Forelimb muscle (tissue), 1 donor: ENCODE results near the gene DIO3. TPM values are rescaled to one million over a fixed set of nuclear protein-coding genes. Genes with fewer than 3 reads are reported as not detected.

Source experiments
- DNase-seq: peaks from one replicate; pipeline ENCODE4 v3.0.0-alpha.2; 2013; ENCODE audit warnings: low read depth
- polyA plus RNA-seq: library from polyadenylated mRNA; unstranded; fragments of 120-200 nt; gene quantifications from one replicate; pipeline ENCODE4 v1.2.1, GENCODE V29; 2013; ENCODE audit not compliant: insufficient read length

The DIO3 gene
- polyA plus RNA-seq, 1 donor, result 3.1 TPM

DNA sequence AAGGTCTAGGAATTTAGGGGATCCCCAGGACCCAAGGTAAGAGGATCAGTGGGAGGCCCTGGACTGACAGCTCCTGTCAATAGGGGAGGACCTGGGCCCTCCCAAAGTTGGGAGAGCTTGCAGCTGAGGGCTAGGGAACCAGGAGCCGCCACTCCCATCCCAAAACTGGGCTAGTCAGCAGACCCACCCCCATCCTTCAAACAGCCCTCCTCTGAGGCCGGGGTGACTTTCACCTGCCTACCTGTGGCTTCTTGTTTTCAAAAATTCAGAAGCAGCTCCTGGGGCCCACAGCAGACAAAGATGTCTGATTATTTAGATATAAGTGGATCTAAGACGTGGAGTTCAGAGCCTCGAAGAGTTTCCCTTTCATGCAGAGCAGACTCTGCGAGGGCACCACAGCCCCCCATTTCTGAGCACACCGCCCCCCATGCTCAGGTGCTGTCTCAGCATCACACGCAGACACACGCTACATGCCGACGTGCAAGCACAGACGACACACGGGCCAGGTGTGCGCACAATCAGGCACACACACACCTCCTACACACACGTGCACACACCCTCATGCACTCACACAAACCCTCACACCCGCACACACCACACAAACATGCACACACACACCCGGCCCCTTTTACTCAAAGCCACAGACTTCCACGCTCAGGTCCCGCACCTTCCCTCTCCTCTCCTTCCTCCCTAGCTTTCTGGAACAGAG is 21.9 kb downstream of the DIO3 start:
- no peak for DNase-seq

DNA sequence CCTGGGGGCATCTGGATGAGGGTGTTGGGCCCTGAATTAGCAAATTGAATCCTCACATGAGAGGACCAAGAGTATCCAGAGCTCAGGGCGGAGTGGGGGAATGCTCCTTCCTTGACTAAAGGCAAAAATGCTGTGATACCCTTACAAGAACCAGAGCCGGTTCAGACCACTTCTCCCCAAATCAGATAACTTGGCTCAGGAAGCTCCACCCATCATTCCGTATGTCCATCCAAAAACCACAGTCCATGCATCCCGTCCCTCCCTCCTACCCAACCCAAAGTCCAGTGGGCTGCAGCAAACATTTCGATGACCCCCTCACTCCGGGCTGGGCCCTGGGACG is 22.4 kb downstream of the DIO3 start:
- DNase-seq, result no peak

- DNase-seq, result peak; percentile 50
Observed at GRCh38 chr14:101584055-101584859, 23.0 kb downstream of the DIO3 start.

- no peak for DNase-seq
Observed at GRCh38 chr14:101585211-101585610, 23.9 kb downstream of the DIO3 start.

- DNase-seq, result no peak
Observed at GRCh38 chr14:101586531-101587430, 25.5 kb downstream of the DIO3 start.

GRCh38 chr14:101587441-101587911 is 26.2 kb downstream of the DIO3 start:
- no peak for DNase-seq

GRCh38 chr14:101588286-101588975 is 27.1 kb downstream of the DIO3 start:
- DNase-seq, result no peak

DNA sequence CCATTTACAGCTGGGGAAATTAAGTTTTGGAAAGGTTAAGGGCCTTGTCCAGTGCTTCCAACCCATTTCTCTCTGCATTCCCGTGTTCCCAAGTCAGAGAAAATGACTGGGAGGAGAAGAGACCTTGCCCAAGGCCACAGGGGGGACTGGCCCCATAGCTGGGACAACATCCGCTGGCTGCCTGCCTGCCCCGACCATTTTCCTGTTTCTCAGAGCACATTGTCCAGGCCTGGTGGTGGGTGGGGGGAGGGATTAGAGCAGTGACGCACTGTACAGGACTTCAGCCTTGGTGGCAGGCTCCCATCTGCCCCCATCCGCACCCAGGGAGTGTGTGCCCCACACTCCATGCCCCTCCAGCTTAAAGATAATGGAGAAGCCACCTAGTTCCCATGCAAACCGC is 27.7 kb downstream of the DIO3 start:
- no peak for DNase-seq

GRCh38 chr14:101589486-101590015 is 28.3 kb downstream of the DIO3 start:
- no peak for DNase-seq

GRCh38 chr14:101590062-101590461 is 28.8 kb downstream of the DIO3 start:
- DNase-seq, result no peak

DNA sequence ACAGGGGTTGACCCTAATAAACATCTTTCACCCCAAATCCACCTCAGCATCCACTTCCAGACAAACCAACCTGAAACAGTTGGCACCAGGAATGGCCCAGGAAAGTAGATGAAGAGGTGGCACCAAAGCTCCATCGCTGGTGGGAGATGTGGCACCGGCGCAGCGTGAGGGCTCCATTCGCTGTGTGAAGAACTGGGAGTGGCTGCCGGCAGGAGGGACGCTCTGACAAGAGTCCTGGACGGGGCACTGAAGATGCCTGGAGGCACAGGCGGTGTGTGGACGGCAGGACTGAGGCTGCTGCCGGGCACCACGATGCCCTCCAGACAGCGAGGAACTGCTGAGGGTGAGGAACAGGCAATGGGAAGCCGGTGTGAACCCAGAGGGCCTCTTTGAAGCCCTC is 29.3 kb downstream of the DIO3 start:
- no peak for DNase-seq

GRCh38 chr14:101591121-101591520 is 29.8 kb downstream of the DIO3 start:
- DNase-seq, result no peak

- no peak for DNase-seq
Observed at GRCh38 chr14:101591582-101591981, 30.3 kb downstream of the DIO3 start.

DNA sequence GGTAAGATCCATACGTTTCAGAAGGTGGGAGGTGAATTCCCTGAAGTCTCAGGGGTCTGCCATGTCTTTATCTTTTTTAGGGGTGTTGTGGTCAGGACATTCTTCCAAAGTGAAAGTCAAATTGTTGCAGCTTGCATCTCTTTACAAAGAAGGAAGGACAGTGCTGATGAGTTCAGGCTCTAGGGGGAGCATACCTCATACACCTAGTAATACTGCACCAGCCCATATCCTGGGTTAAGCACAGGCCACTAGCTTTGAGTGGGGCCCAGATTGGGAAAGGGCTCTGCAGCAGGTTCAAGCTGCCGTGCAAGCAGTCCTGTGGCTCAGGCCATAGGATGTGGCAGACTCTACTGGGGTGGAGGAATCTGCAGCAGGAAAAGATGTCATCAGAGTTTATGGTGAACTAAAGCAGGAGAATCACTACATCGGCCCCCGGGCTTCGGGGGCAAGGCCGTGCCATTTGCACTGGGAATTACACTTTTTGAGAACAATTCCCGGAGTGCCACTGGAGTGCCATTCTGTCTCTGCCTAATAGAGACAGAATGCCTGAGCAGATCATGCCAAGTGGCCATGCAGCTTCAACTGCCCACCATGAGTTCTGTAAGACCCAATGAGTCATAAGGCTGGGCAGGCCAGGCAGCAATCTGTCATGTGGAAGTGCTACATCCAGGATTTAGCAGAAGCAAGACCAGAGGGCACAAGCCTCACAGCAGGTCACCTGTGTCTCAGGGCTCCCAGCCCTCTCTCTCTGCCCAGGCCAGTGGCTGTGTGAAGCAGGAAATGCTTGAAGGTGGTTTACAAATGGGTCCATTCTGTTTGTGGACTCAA is 32.3 kb downstream of the DIO3 start:
- no peak for DNase-seq

GRCh38 chr14:101594511-101595148 is 33.3 kb downstream of the DIO3 start:
- DNase-seq, result no peak

DNA sequence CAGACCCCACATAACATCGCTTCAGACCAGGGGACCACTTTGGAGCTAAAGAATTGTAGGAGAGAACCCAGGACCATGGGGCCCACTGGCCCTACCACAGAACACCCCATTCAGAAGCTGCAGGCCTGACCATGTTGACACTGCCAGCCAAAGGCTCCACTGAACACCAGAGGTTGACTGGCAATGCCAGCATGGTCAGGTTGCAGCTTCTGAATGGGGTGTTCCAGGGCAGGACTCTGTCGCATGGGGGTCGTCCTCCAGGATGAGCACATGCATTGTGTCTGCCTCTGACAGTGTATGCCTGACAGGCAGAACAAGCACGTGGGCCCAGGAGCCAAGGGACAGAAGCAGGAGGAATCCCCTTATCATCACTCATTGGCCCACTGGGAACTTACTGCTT is 34.1 kb downstream of the DIO3 start:
- DNase-seq, result no peak

- DNase-seq, result no peak
Observed at GRCh38 chr14:101595887-101596721, 34.8 kb downstream of the DIO3 start.

- DNase-seq, result no peak
Observed at GRCh38 chr14:101596742-101597141, 35.4 kb downstream of the DIO3 start.

DNA sequence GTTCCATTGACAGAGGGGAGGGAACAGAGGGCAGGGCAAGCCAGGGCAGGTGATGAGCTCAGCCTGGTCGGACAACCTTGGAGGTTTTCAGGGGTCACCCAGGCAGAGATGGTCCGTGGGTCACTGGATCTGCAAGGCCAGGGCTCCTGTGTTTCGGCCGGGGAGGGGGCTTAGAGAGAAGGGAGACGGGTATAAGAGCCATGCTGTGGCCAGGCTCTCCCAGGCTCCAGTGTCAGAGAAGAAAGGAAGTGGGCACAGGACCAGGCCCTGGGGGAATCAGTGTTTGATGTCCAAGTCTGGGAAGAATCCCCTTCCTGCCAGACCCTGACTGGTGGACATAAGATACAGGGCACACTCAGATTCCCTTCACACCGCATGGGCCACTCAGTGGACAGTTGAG is 36.9 kb downstream of the DIO3 start:
- no peak for DNase-seq
